Measurements from ENCODE around the gene SIRT5.

SIRT5 gene

DNA sequence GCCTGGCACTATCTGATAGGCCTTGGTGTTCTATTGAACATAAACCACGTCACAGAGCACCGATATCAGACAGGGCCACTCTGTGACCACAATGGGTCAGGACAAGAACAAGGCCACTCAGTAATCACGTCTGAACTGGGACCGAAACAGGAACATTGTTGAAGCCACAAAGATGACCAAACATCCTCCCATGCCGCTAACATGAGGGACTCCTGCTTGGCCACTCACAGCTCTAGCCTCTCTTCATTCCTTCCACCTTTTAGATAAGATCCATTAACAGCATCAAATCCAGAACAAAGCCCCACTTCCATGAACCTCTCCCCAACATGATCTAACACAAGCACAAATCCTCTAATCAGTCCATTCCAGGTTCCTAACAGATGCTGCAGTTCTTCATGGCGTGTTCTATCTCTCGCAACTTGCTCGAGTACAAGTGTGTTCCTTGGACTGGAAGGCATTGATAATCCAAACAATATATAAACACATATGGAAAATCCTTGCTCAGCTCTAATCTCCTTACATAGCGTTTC is 7.4 kb downstream of the SIRT5 start:
- TF ChIP-seq, protein P1, sequence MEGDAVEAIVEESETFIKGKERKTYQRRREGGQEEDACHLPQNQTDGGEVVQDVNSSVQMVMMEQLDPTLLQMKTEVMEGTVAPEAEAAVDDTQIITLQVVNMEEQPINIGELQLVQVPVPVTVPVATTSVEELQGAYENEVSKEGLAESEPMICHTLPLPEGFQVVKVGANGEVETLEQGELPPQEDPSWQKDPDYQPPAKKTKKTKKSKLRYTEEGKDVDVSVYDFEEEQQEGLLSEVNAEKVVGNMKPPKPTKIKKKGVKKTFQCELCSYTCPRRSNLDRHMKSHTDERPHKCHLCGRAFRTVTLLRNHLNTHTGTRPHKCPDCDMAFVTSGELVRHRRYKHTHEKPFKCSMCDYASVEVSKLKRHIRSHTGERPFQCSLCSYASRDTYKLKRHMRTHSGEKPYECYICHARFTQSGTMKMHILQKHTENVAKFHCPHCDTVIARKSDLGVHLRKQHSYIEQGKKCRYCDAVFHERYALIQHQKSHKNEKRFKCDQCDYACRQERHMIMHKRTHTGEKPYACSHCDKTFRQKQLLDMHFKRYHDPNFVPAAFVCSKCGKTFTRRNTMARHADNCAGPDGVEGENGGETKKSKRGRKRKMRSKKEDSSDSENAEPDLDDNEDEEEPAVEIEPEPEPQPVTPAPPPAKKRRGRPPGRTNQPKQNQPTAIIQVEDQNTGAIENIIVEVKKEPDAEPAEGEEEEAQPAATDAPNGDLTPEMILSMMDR (IDR thresholded peaks at IDR 0.05; ENCODE audit: extremely low read depth, missing control alignments) = no peak
- no peak for DNase-seq (ENCODE audit: low spot score)

DNA sequence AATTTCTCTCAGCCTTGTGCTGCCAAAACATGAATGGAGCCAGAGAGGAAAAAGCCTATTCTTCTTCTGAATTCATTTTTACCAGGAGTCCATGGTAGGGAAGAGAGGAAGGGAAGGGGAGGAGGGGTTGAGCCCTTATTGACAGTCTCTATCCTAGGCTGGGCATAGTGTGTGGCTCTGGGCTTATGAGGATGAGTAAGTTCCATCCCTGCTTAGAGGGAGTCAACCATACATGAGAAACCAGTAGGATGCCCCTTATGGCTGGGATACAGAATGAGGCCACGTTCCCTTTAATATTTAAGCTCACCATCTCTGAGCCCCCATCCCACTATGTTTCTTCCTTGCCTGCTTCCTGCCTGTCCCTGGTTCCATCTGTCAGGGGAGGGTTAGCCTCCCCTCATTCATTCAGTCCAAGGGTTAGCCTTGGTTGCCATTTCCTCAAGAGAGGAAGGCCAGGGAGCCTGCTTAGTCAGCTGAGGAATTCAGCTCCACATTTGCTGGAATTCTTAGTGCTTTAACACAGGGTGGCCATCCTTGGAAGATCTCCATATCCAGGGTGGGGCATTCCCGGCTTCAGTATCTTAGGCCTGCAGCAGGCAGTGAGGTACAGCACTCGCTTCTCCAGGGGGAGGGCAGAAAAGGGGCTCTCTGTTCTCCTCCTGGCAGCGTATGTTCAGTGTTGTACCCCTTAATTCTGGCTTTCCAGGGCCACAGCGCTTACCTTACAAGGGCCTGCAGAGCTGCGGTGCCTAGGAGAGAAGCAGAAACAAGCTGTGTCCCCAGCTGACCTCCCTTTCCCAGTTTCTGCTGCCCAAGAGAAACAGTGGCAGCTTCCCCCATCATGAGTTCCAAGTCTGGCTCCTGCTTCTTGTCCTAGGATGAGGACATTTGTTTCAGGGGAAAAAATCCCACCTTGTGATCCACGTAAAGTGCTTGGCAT is 12.5 kb downstream of the SIRT5 start:
- TF ChIP-seq, protein P1 (IDR thresholded peaks at IDR 0.05; ENCODE audit: extremely low read depth, missing control alignments) = no peak
- no peak for DNase-seq (ENCODE audit: low spot score)

DNA sequence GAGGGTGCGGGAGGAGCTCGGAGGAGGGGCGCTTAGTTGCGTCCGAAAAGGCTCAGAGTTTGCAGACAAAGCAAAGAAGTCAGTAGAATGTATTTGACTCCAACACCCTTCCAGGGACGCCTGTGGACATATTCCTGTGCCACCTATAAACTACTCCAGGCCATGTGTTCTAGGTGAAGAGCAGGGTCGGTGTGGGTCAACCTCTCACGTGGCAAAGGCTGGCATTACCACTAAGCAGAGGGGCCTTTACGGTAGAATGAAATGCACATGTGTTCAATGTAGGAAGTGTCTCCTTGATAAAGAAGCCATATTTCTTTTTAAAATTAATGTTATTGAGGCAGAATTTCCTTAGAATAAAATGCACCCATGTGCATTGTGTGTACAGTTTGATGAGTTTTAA is 15.4 kb downstream of the SIRT5 start:
- TF ChIP-seq, protein P1 (IDR thresholded peaks at IDR 0.05; ENCODE audit: extremely low read depth, missing control alignments) = no peak
- no peak for DNase-seq (ENCODE audit: low spot score)

DNA sequence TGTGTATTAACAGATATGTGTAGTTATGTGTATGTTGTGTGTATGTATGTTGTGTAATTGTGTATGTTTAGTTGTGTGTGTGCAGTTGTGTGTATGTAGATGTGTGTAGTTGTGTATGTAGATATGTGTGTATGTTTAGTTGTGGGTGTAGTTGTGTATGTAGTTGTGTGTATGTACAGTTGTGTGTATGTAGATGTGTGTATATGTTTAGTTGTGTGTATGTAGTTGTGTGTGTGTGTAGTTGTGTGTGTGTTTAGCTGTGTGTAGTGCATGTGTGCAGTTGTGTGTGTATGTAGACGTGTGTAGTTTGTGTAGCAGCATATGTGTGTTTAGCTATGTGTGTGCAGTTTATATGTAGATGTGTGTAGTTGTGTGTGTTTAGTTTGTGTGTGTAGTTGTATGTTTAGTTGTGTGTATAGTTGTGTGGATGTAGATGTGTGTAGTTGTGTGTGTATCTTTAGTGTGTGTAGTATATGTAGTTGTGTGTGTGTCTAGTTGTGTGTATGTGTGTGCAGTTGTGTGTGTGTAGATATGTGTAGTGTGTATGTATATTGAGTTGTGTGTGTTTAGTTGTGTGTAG is 16.3 kb downstream of the SIRT5 start:
- no peak for DNase-seq (ENCODE audit: low spot score)
- TF ChIP-seq, protein P1 (IDR thresholded peaks at IDR 0.05; ENCODE audit: extremely low read depth, missing control alignments) = no peak

DNA sequence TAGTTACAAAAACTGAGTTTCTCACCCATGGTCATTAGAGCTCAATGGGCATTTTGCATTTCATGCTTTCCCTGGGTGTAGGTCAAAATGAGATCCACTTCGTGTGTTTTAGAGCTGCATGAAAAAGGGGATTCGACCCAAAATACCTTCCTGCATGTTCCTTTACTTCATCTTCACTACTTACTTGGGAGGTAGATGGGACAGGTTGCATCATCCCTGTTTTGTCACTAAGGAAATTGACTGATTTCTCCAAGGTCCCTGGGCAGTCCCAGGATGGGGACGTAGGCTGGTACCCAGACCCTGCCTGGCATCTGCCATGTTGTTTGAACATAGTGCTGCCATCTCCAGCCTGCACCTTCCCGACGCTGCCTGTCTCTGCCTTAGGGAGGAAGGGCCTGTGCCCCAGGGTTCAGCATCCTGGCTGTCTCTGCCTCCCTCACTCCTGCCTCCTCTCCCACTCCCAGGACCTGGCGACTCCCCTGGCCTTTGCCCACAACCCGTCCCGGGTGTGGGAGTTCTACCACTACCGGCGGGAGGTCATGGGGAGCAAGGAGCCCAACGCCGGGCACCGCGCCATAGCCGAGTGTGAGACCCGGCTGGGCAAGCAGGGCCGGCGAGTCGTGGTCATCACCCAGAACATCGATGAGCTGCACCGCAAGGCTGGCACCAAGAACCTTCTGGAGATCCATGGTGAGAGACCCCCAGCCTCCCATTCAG is 17.0 kb downstream of the SIRT5 start:
- DNase-seq (ENCODE audit: low spot score) = no peak
- TF ChIP-seq, protein P1 (IDR thresholded peaks at IDR 0.05; ENCODE audit: extremely low read depth, missing control alignments) = no peak

DNA sequence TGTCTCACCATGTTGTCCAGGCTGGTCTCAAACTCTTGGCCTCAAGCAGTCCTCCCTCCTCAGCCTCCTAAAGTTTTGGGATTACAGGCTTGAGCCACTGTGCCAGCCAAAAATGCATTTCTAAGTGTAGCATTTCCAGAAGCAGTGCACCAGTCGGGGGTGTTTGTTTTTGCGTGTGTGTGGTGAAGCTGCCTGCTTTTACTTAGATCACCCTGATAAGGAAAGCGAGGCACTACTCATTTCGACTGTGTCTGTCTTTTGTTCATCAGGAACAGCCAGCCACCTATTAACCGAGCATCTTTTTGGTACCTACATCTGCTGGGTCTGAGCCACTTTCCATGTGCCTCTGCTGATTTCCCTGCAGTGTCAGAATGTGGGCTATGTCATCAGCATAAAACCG is 18.7 kb downstream of the SIRT5 start:
- TF ChIP-seq, protein P1 (IDR thresholded peaks at IDR 0.05; ENCODE audit: extremely low read depth, missing control alignments) = no peak
- no peak for DNase-seq (ENCODE audit: low spot score)

Data from GM20000 (cell line).